Panc1 (cell line): Measurements from ENCODE around the gene CHST1.

Source experiments
- POLR2AphosphoS5 ChIP-seq: IDR thresholded peaks from 2 replicates; pipeline ENCODE4 v1.6.1; 2012; ENCODE audit warnings: mild to moderate bottlenecking, low read depth, low read length, moderate library complexity
- SIN3A ChIP-seq: IDR thresholded peaks from 2 replicates; pipeline ENCODE4 v1.6.1; 2012; ENCODE audit warnings: low read depth, mild to moderate bottlenecking, low read length, moderate library complexity, borderline replicate concordance; ENCODE audit not compliant: insufficient read depth
- TCF7L2 ChIP-seq: IDR thresholded peaks from 2 replicates; pipeline ENCODE4 v1.6.1; 2011; ENCODE audit warnings: mild to moderate bottlenecking, low read depth, low read length, inconsistent platforms
- TF ChIP-seq, protein P1 (sequence below): fragments of 450-650 bp; IDR thresholded peaks from 2 replicates; pipeline ENCODE4 v1.5.1; 2017; ENCODE audit warnings: mild to moderate bottlenecking
- TF ChIP-seq, protein P2 (sequence below), 2 experiments: IDR thresholded peaks; 2 replicates each; pipeline ENCODE4 v1.6.1; 2011 to 2012; ENCODE audit warnings: low read depth in 2 of 2, control low read depth in 1 of 2, low read length in 1 of 2, mild to moderate bottlenecking in 1 of 2, moderate library complexity in 1 of 2; ENCODE audit not compliant: insufficient read depth in 1 of 2

GRCh38 chr11:45671246-45672171, 6.1 kb upstream of the CHST1 start:
- TF ChIP-seq, protein P1, sequence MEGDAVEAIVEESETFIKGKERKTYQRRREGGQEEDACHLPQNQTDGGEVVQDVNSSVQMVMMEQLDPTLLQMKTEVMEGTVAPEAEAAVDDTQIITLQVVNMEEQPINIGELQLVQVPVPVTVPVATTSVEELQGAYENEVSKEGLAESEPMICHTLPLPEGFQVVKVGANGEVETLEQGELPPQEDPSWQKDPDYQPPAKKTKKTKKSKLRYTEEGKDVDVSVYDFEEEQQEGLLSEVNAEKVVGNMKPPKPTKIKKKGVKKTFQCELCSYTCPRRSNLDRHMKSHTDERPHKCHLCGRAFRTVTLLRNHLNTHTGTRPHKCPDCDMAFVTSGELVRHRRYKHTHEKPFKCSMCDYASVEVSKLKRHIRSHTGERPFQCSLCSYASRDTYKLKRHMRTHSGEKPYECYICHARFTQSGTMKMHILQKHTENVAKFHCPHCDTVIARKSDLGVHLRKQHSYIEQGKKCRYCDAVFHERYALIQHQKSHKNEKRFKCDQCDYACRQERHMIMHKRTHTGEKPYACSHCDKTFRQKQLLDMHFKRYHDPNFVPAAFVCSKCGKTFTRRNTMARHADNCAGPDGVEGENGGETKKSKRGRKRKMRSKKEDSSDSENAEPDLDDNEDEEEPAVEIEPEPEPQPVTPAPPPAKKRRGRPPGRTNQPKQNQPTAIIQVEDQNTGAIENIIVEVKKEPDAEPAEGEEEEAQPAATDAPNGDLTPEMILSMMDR: no peak
- TF ChIP-seq SIN3A (no peak), POLR2AphosphoS5 (no peak), TCF7L2 (no peak)
- TF ChIP-seq, protein P2, sequence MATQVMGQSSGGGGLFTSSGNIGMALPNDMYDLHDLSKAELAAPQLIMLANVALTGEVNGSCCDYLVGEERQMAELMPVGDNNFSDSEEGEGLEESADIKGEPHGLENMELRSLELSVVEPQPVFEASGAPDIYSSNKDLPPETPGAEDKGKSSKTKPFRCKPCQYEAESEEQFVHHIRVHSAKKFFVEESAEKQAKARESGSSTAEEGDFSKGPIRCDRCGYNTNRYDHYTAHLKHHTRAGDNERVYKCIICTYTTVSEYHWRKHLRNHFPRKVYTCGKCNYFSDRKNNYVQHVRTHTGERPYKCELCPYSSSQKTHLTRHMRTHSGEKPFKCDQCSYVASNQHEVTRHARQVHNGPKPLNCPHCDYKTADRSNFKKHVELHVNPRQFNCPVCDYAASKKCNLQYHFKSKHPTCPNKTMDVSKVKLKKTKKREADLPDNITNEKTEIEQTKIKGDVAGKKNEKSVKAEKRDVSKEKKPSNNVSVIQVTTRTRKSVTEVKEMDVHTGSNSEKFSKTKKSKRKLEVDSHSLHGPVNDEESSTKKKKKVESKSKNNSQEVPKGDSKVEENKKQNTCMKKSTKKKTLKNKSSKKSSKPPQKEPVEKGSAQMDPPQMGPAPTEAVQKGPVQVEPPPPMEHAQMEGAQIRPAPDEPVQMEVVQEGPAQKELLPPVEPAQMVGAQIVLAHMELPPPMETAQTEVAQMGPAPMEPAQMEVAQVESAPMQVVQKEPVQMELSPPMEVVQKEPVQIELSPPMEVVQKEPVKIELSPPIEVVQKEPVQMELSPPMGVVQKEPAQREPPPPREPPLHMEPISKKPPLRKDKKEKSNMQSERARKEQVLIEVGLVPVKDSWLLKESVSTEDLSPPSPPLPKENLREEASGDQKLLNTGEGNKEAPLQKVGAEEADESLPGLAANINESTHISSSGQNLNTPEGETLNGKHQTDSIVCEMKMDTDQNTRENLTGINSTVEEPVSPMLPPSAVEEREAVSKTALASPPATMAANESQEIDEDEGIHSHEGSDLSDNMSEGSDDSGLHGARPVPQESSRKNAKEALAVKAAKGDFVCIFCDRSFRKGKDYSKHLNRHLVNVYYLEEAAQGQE (IDR thresholded peaks at IDR 0.05; ENCODE audit: insufficient read depth in 1 of 2, low read depth in 2 of 2, low read length in 1 of 2): no peak
